Pancreas (tissue), 10 donors: ENCODE results near the gene ACP4. TPM values are rescaled to one million over a fixed set of nuclear protein-coding genes. Genes with fewer than 3 reads are reported as not detected.

Source experiments
- ATAC-seq, 4 donors: fragments of 200-7000 bp; cut with Tn5 transposase; one replicate each; pipeline versions ENCODE4 v1.8.0 to v1.9.1; 2020; ENCODE audit warnings: mild to moderate bottlenecking in 4 of 4, moderate library complexity in 4 of 4
- DNase-seq, 6 donors: peaks; one replicate each; pipeline ENCODE4 v3.0.0-alpha.2; 2020
- FAIRE-seq: peaks from 2 replicates; lab custom pipeline; 2012; peaks lifted over from hg19 to GRCh38; lab: Jason Lieb, UNC
- H3K27ac ChIP-seq, 4 donors: fragments of 200-600 bp; sonication (generic); 1 replicate in 3 of 4; 2 replicates in 1 of 4; pipeline versions ENCODE4 v1.5.0 to v1.8.0; 2020
- H3K27me3 ChIP-seq, 4 donors: fragments of 200-600 bp; one replicate each; pipeline ENCODE4 v1.8.0; 2021
- H3K36me3 ChIP-seq, 3 donors: fragments of 200-600 bp; sonication (generic) in 1 of 3; one replicate each; pipeline versions ENCODE4 v1.5.0 to v1.8.0; 2020 to 2021
- H3K4me1 ChIP-seq, 3 donors: fragments of 200-600 bp; one replicate each; pipeline ENCODE4 v1.8.0; 2021
- H3K4me3 ChIP-seq, 4 donors: fragments of 200-600 bp; sonication (generic) in 2 of 4; one replicate each; pipeline versions ENCODE4 v1.5.0 to v1.8.0; 2020 to 2021
- H3K9me3 ChIP-seq, 4 donors: fragments of 200-600 bp; one replicate each; pipeline ENCODE4 v1.8.0; 2021
- CTCF ChIP-seq, 4 donors: fragments of 200-600 bp; sonication (generic) in 3 of 4; IDR thresholded peaks; one replicate each; pipeline versions ENCODE4 v1.5.0 to v1.8.0; 2021; ENCODE audit warnings: antibody characterized with exemption in 4 of 4
- WGBS, 2 donors: extraction: QIAGEN DNeasy Blood & Tissue Kit; methylation state at CpG; one replicate each; pipeline ENCODE4 v1.1.7; 2013; 5-methylcytosine and 5-hydroxymethylcytosine counted together
- intact Hi-C, 3 donors: fragments of 100-400 bp; cut with DNase I; formaldehyde crosslinking; loops; one replicate each; pipeline versions ENCODE4 v1.11.1 to v1.14.2; 2022
- polyA plus RNA-seq, 2 donors: library from polyadenylated mRNA; stranded (reverse); fragments of 200-250 nt; gene quantifications; one replicate each; pipeline ENCODE4 v1.2.3, GENCODE V29; 2013
- total RNA-seq, 6 donors: library from RNA; stranded (reverse); fragmentation: NEBNext Ultra II Directional in 4 of 6; extraction: Animal tissue kit (Norgen Biotek cat#: 25700) in 4 of 6; gene quantifications; one replicate each; pipeline versions ENCODE4 v1.2.1 to v1.2.4, GENCODE V29; 2021 to 2023
- donor health status: healthy with polysubstance abuse.
- donor health status: DM: no; HTN: no; CAD: no; lungs with moderate emphysema.
- donor health status: DM: no; HTN: no; CAD: no.
- donor health status: control.
- donor health status: control.
- donor health status: Bipolar disorder and iron deficiency.
- donor health status: DM: yes; HTN: yes; CAD: no.
- donor health status: DM: no; HTN: no; CAD: no.
- donor health status: DM: no; HTN: no; CAD: no.
- donor health status: DM: yes; HTN: yes; CAD: no.

ACP4 gene
- total and polyA plus RNA-seq, 8 donors = not detected

- no peak for FAIRE-seq
- H3K9me3 ChIP-seq = no peaks in the 10 kb centered on the region
- DNase-seq = no peak
- no peaks in the 10 kb centered on the region for H3K36me3 ChIP-seq
- no peak for TF ChIP-seq CTCF (IDR thresholded peaks at IDR 0.05)
- no peak overlapping the region for H3K4me3 ChIP-seq
- 34 to 44% methylated on average over 5 of the region's 5 CpGs for WGBS, 2 donors
- ATAC-seq = peak in 3 of 4 donors; percentile 30 to 84 (median 49)
- H3K27ac ChIP-seq = no peak overlapping the region
- H3K27me3 ChIP-seq = no peaks in the 10 kb centered on the region
- intact Hi-C loops = no loop called here
- peaks cover 0 to 4% (median 0%) of the 10 kb centered on the region in 3 donors for H3K4me1 ChIP-seq
Observed at GRCh38 chr19:50829801-50830200, 39.6 kb downstream of the ACP4 start.

- no peak for DNase-seq
- no peak for FAIRE-seq
- peak in 1 of 4 donors; percentile 23 for ATAC-seq
- Histone ChIP-seq H3K4me3 (no peak overlapping the region), H3K9me3 (no peaks in the 10 kb centered on the region), H3K27me3 (no peaks in the 10 kb centered on the region), H3K36me3 (no peaks in the 10 kb centered on the region), H3K4me1 (no peaks in the 10 kb centered on the region), H3K27ac (no peak overlapping the region)
- no peak for TF ChIP-seq CTCF (IDR thresholded peaks at IDR 0.05)
- intact Hi-C loops = no loop called here
- 54 to 58% methylated on average over 17 of the region's 17 CpGs for WGBS, 2 donors
Observed at GRCh38 chr19:50830266-50831025, 40.2 kb downstream of the ACP4 start.

GRCh38 chr19:50831026-50831396, 40.8 kb downstream of the ACP4 start:
- WGBS, 2 donors = 79 to 82% methylated on average over 7 of the region's 7 CpGs
- FAIRE-seq (no peak), ATAC-seq (no peak), DNase-seq (no peak)
- intact Hi-C loops = no loop called here
- Histone ChIP-seq H3K27ac (no peak overlapping the region), H3K4me1 (no peaks in the 10 kb centered on the region), H3K27me3 (no peaks in the 10 kb centered on the region), H3K36me3 (no peaks in the 10 kb centered on the region), H3K4me3 (no peak overlapping the region), H3K9me3 (no peaks in the 10 kb centered on the region)
- no peak for TF ChIP-seq CTCF (IDR thresholded peaks at IDR 0.05)

- Histone ChIP-seq H3K36me3 (no peaks in the 10 kb centered on the region), H3K27me3 (no peaks in the 10 kb centered on the region), H3K9me3 (no peaks in the 10 kb centered on the region), H3K27ac (no peak overlapping the region), H3K4me1 (no peaks in the 10 kb centered on the region), H3K4me3 (no peak overlapping the region)
- ATAC-seq (no peak), FAIRE-seq (no peak), DNase-seq (no peak)
- intact Hi-C loops = no loop called here
- 91% methylated on average over 8 of the region's 8 CpGs for WGBS, 2 donors
- no peak for TF ChIP-seq CTCF (IDR thresholded peaks at IDR 0.05)
Observed at GRCh38 chr19:50832666-50833065, 42.5 kb downstream of the ACP4 start.

GRCh38 chr19:50833117-50833801, 43.0 kb downstream of the ACP4 start, which contains the start of gene KLK15:
Gene KLK15 (minus strand): TSS chr19:50833574. CDS start chr19:50831492, 2,082 bp downstream.
- intact Hi-C loops = no loop called here
- FAIRE-seq (no peak), DNase-seq (no peak)

More at GRCh38 chr19:50833117-50833801, 43.0 kb downstream of the ACP4 start, which contains the start of gene KLK15:
- Histone ChIP-seq H3K9me3 (no peaks in the 10 kb centered on the region), H3K27ac (no peak within 1 kb of the TSS), H3K36me3 (no peaks in the 10 kb centered on the region), H3K4me3 (no peak within 1 kb of the TSS), H3K27me3 (no peaks in the 10 kb centered on the region), H3K4me1 (no peaks in the 10 kb centered on the region)
- 48 to 58% methylated on average over 8 of the region's 8 CpGs for WGBS, 2 donors
- ATAC-seq = no peak
- TF ChIP-seq CTCF (IDR thresholded peaks at IDR 0.05) = no peak
